Measurements from ENCODE around the gene MROH8.

MROH8 gene

GRCh38 chr20:37178839-37179682 is at the start of gene MROH8, which contains the start of gene RPN2:
Gene MROH8 (minus strand): TSS chr20:37179548.
Gene RPN2 (plus strand): TSS chr20:37179330. CDS start chr20:37179357, 27 bp downstream.
- FAIRE-seq, result peak; percentile 94

GRCh38 chr20:37228656-37229055 is 49.3 kb upstream of the MROH8 start:
- no peak for FAIRE-seq

GRCh38 chr20:37228082-37228481 is 48.7 kb upstream of the MROH8 start:
- FAIRE-seq, result no peak

GRCh38 chr20:37226889-37227288 is 47.5 kb upstream of the MROH8 start:
- no peak for FAIRE-seq

GRCh38 chr20:37225146-37225545 is 45.8 kb upstream of the MROH8 start:
- no peak for FAIRE-seq

- FAIRE-seq, result no peak
Measured at GRCh38 chr20:37223053-37223452, 43.7 kb upstream of the MROH8 start.

GRCh38 chr20:37222086-37222485 is 42.7 kb upstream of the MROH8 start:
- FAIRE-seq, result no peak

- FAIRE-seq, result no peak
Measured at GRCh38 chr20:37220731-37221130, 41.4 kb upstream of the MROH8 start.

GRCh38 chr20:37219751-37220668 is 40.7 kb upstream of the MROH8 start:
- no peak for FAIRE-seq

GRCh38 chr20:37218976-37219375 is 39.6 kb upstream of the MROH8 start:
- no peak for FAIRE-seq

- FAIRE-seq, result no peak
Measured at GRCh38 chr20:37218441-37218840, 39.1 kb upstream of the MROH8 start.

- FAIRE-seq, result no peak
Measured at GRCh38 chr20:37209661-37210314, 30.4 kb upstream of the MROH8 start.

GRCh38 chr20:37209193-37209592 is 29.8 kb upstream of the MROH8 start:
- FAIRE-seq, result no peak

- no peak for FAIRE-seq
Measured at GRCh38 chr20:37207171-37207570, 27.8 kb upstream of the MROH8 start.

- FAIRE-seq, result no peak
Measured at GRCh38 chr20:37205794-37206193, 26.4 kb upstream of the MROH8 start.

- no peak for FAIRE-seq
Measured at GRCh38 chr20:37205130-37205529, 25.8 kb upstream of the MROH8 start.

GRCh38 chr20:37204056-37204455 is 24.7 kb upstream of the MROH8 start:
- no peak for FAIRE-seq

GRCh38 chr20:37202267-37202943 is 23.1 kb upstream of the MROH8 start:
- FAIRE-seq, result peak; percentile 58

- no peak for FAIRE-seq
Measured at GRCh38 chr20:37201827-37202162, 22.4 kb upstream of the MROH8 start.

GRCh38 chr20:37200926-37201826 is 21.8 kb upstream of the MROH8 start:
- no peak for FAIRE-seq

GRCh38 chr20:37200376-37200775 is 21.0 kb upstream of the MROH8 start:
- FAIRE-seq, result no peak
